Smooth muscle cell (in vitro differentiated cells): ENCODE measurements around the gene RPUSD2. TPM values are rescaled to one million over a fixed set of nuclear protein-coding genes. Genes with fewer than 3 reads are reported as not detected.

Experiments used
- DNase-seq: peaks from one replicate; lab custom pipeline; 2025; ENCODE audit not compliant: unreplicated experiment; lab: John Stamatoyannopoulos, UW
- H2AFZ ChIP-seq: fragments of 200-600 bp; sonication (generic); 2 replicates; pipeline ENCODE4 v1.6.0; 2016; ENCODE audit warnings: antibody characterized with exemption, low read depth, mild to moderate bottlenecking
- H3F3A ChIP-seq: fragments of 200-600 bp; sonication (generic); 2 replicates; pipeline ENCODE4 v1.6.0; 2017; ENCODE audit warnings: antibody characterized with exemption, low read depth
- H3K27ac ChIP-seq: fragments of 200-600 bp; sonication (generic); 2 replicates; pipeline ENCODE4 v1.5.1; 2016; ENCODE audit warnings: low read depth, mild to moderate bottlenecking
- H3K27me3 ChIP-seq: fragments of 200-600 bp; sonication (generic); 2 replicates; pipeline ENCODE4 v1.6.1; 2016; ENCODE audit warnings: low read depth, mild to moderate bottlenecking
- H3K36me3 ChIP-seq: fragments of 200-600 bp; sonication (generic); 2 replicates; pipeline ENCODE4 v1.5.1; 2016; ENCODE audit warnings: low read depth
- H3K4me1 ChIP-seq: fragments of 200-600 bp; sonication (generic); 2 replicates; pipeline ENCODE4 v1.5.1; 2016; ENCODE audit warnings: low read depth
- H3K4me2 ChIP-seq: fragments of 200-600 bp; sonication (generic); 2 replicates; pipeline ENCODE4 v1.6.0; 2016; ENCODE audit warnings: mild to moderate bottlenecking
- H3K4me3 ChIP-seq: fragments of 200-600 bp; sonication (generic); 2 replicates; pipeline ENCODE4 v1.5.1; 2016; ENCODE audit warnings: mild to moderate bottlenecking
- H3K79me2 ChIP-seq: fragments of 200-600 bp; sonication (generic); 2 replicates; pipeline ENCODE4 v1.6.0; 2016; ENCODE audit warnings: low read depth, mild to moderate bottlenecking
- H3K9ac ChIP-seq: fragments of 200-600 bp; sonication (generic); 2 replicates; pipeline ENCODE4 v1.6.0; 2016; ENCODE audit warnings: low read depth
- H3K9me3 ChIP-seq: fragments of 200-600 bp; sonication (generic); replicated peaks from 2 replicates; pipeline ENCODE4 v1.5.1; 2016; ENCODE audit warnings: low read depth
- H4K20me1 ChIP-seq: fragments of 200-600 bp; sonication (generic); 2 replicates; pipeline ENCODE4 v1.6.0; 2016; ENCODE audit warnings: low read depth
- WGBS: methylation state at CpG from one replicate; pipeline ENCODE4 v1.1.7; 2016; ENCODE audit warnings: low lambda C conversion rate; 5-methylcytosine and 5-hydroxymethylcytosine counted together
- polyA plus RNA-seq: library from polyadenylated mRNA; unstranded; fragments of >200 nt; fragmentation: Nextera tagmentation; extraction: Ambion mirVana; gene quantifications from 2 replicates; pipeline ENCODE4 v1.2.1, GENCODE V29; 2016
- total RNA-seq: library from RNA; depleted of rRNA; stranded (reverse); fragments of >200 nt; gene quantifications from 2 replicates; pipeline ENCODE4 v1.2.3, GENCODE V29; 2014
- TF ChIP-seq, protein P1 (sequence below): fragments of 200-600 bp; sonication (generic); IDR thresholded peaks from 2 replicates; pipeline ENCODE4 v1.5.1; 2017; ENCODE audit warnings: borderline replicate concordance, mild to moderate bottlenecking, antibody characterized with exemption; ENCODE audit not compliant: insufficient read depth, poor library complexity, severe bottlenecking

RPUSD2 gene
- total and polyA plus RNA-seq, 2 experiments from 2014 or later = 6.8 to 17.6 TPM

DNA sequence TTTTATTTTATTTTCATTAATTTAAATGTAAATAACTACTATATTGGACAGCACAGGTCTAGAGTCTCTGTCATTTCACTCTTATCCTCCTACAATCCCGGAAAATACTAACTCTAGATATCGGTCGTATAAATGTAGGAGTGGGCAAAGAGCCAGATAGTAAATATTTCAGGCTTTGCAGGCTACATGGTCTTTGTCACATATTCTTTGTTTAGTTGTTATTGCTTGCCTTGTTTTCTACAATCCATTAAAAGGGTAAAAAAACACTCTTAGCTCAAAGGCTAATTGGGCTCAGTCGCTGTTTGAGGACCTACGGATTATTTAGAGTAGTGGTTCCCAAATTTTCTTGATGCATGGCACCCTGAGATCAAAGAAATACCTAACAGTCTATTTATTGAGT lies 26.7 kb downstream of the RPUSD2 start:
- H2AFZ ChIP-seq = no peak overlapping the region
- H3F3A ChIP-seq = no peaks in the 10 kb centered on the region
- peaks cover 11% of the 10 kb centered on the region for H3K4me1 ChIP-seq
- H3K27me3 ChIP-seq = no peaks in the 10 kb centered on the region
- peak overlapping the region; percentile 92 for H3K4me2 ChIP-seq
- no peak overlapping the region for H3K27ac ChIP-seq
- no peak for DNase-seq
- no peaks in the 10 kb centered on the region for H3K9me3 ChIP-seq
- TF ChIP-seq, protein P1, sequence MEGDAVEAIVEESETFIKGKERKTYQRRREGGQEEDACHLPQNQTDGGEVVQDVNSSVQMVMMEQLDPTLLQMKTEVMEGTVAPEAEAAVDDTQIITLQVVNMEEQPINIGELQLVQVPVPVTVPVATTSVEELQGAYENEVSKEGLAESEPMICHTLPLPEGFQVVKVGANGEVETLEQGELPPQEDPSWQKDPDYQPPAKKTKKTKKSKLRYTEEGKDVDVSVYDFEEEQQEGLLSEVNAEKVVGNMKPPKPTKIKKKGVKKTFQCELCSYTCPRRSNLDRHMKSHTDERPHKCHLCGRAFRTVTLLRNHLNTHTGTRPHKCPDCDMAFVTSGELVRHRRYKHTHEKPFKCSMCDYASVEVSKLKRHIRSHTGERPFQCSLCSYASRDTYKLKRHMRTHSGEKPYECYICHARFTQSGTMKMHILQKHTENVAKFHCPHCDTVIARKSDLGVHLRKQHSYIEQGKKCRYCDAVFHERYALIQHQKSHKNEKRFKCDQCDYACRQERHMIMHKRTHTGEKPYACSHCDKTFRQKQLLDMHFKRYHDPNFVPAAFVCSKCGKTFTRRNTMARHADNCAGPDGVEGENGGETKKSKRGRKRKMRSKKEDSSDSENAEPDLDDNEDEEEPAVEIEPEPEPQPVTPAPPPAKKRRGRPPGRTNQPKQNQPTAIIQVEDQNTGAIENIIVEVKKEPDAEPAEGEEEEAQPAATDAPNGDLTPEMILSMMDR = no peak
- no peak overlapping the region for H3K9ac ChIP-seq
- no peak overlapping the region for H3K4me3 ChIP-seq
- peaks cover 35% of the 10 kb centered on the region for H3K79me2 ChIP-seq
- 79% methylated on average over 5 of the region's 5 CpGs for WGBS
- H3K36me3 ChIP-seq = no peaks in the 10 kb centered on the region
- no peaks in the 10 kb centered on the region for H4K20me1 ChIP-seq

DNA sequence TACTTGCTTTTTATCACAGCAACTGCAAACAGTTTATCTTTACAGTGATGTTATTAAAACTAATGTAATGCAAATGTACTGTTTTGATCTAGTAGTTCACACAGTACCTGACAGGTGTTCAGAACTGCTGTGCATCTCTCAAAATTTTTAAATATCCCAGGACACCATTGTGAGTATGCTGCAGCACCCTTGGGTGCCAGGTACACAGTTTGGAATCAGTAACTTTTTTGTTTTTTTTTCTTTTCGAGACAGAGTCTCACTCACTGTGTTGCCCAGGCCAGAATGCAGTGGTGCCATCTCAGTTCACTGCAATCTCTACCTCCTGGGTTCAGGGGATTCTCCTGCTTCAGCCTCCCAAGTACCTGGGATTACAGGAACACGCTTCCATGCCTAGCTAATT lies 27.9 kb downstream of the RPUSD2 start:
- H3K79me2 ChIP-seq = peaks cover 35% of the 10 kb centered on the region
- H3K9ac ChIP-seq = no peak overlapping the region
- WGBS = 100% methylated on average over 2 of the region's 2 CpGs
- no peaks in the 10 kb centered on the region for H3F3A ChIP-seq
- TF ChIP-seq, protein P1 = no peak
- H3K9me3 ChIP-seq = no peaks in the 10 kb centered on the region
- H3K36me3 ChIP-seq = no peaks in the 10 kb centered on the region
- no peak for DNase-seq
- H2AFZ ChIP-seq = no peak overlapping the region
- no peaks in the 10 kb centered on the region for H3K27me3 ChIP-seq
- H3K4me3 ChIP-seq = no peak overlapping the region
- peaks cover 8% of the 10 kb centered on the region for H3K4me1 ChIP-seq
- no peak overlapping the region for H3K27ac ChIP-seq
- no peak overlapping the region for H3K4me2 ChIP-seq
- H4K20me1 ChIP-seq = no peaks in the 10 kb centered on the region

DNA sequence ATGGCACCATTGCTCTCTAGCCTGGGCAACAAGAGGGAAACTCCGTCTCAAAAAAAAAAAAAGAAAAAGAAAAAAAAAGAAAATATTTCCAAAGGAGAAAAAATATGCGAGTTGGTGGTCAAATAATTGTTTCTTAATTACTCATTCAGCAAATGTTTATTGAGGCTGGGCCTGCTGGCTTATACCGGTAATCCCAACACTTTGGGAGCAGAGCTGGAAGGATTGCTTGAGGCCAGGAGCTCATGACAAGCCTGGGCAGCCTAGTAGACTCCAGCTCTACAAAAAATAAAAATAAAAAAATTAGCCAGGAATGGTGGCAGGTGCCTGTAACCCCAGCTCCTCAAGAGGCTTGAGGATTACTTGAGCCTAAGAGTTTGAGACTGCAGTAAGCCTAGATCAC lies 29.0 kb downstream of the RPUSD2 start:
- Histone ChIP-seq H2AFZ (no peak overlapping the region), H4K20me1 (no peaks in the 10 kb centered on the region), H3K4me2 (no peak overlapping the region), H3K27me3 (no peaks in the 10 kb centered on the region), H3F3A (no peaks in the 10 kb centered on the region), H3K79me2 (peaks cover 35% of the 10 kb centered on the region), H3K4me1 (peaks cover 8% of the 10 kb centered on the region), H3K27ac (no peak overlapping the region), H3K4me3 (no peak overlapping the region), H3K9me3 (no peaks in the 10 kb centered on the region), H3K9ac (no peak overlapping the region), H3K36me3 (no peaks in the 10 kb centered on the region)
- no peak for DNase-seq
- 65% methylated on average over 3 of the region's 3 CpGs for WGBS
- TF ChIP-seq, protein P1 = no peak

DNA sequence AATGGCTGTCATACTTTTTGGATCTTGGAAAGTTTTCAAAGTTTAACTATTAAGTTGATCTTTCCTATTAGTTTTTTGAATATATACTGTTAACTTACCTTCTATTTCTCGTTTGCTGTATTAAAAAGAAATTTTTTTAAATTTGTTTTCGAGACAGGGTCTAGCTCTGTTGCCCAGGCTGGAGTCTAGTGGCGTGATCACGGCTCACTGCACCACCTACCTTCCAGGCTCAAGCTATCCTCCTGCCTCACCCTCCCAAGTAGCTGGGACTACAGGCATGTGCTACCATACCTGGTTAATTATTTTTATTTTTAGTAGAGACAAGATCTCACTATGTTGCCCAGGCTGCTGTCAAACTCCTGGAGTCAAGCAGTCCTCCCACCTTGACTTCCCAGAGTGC lies 29.6 kb downstream of the RPUSD2 start:
- Histone ChIP-seq H3K79me2 (peaks cover 35% of the 10 kb centered on the region), H3K36me3 (no peaks in the 10 kb centered on the region), H3K4me3 (no peak overlapping the region), H2AFZ (no peak overlapping the region), H3F3A (no peaks in the 10 kb centered on the region), H3K4me2 (no peak overlapping the region), H3K9ac (no peak overlapping the region), H3K27me3 (no peaks in the 10 kb centered on the region), H3K27ac (no peak overlapping the region), H3K4me1 (peaks cover 8% of the 10 kb centered on the region), H4K20me1 (no peaks in the 10 kb centered on the region), H3K9me3 (no peaks in the 10 kb centered on the region)
- WGBS = 83% methylated on average over 4 of the region's 4 CpGs
- TF ChIP-seq, protein P1 = no peak
- no peak for DNase-seq
